Ramos (cell line): ENCODE results near the gene DPP6.

ENCODE experiments used
- in situ Hi-C: fragments of 300-500 bp; cut with MboI; formaldehyde crosslinking; loops from one replicate; pipeline ENCODE4 v1.14.3; 2022; ENCODE audit warnings: low sequenced_read_pairs; ENCODE audit not compliant: unreplicated experiment

Gene DPP6

GRCh38 chr7:154387252-154387651 is 335.1 kb downstream of the DPP6 start:
- in situ Hi-C loops: no loop called here

GRCh38 chr7:154388412-154388811 is 336.2 kb downstream of the DPP6 start:
- in situ Hi-C loops: no loop called here

GRCh38 chr7:154388999-154389398 is 336.8 kb downstream of the DPP6 start:
- in situ Hi-C loops: no loop called here

GRCh38 chr7:154390961-154391360 is 338.8 kb downstream of the DPP6 start:
- in situ Hi-C loops: no loop called here

GRCh38 chr7:154394804-154395203 is 342.6 kb downstream of the DPP6 start:
- in situ Hi-C loops: no loop called here

GRCh38 chr7:154406312-154406711 is 354.1 kb downstream of the DPP6 start:
- in situ Hi-C loops: no loop called here

- in situ Hi-C loops: no loop called here
Observed at GRCh38 chr7:154409703-154410311, 357.6 kb downstream of the DPP6 start.

GRCh38 chr7:154412105-154412504 is 359.9 kb downstream of the DPP6 start:
- in situ Hi-C loops: no loop called here

GRCh38 chr7:154415709-154416399 is 363.7 kb downstream of the DPP6 start:
- in situ Hi-C loops: no loop called here

- in situ Hi-C loops: no loop called here
Observed at GRCh38 chr7:154416714-154417113, 364.5 kb downstream of the DPP6 start.

- in situ Hi-C loops: no loop called here
Observed at GRCh38 chr7:154419344-154419743, 367.1 kb downstream of the DPP6 start.

GRCh38 chr7:154423231-154423630 is 371.0 kb downstream of the DPP6 start:
- in situ Hi-C loops: no loop called here

- in situ Hi-C loops: no loop called here
Observed at GRCh38 chr7:154424350-154424749, 372.2 kb downstream of the DPP6 start.

GRCh38 chr7:154425271-154425670 is 373.1 kb downstream of the DPP6 start:
- in situ Hi-C loops: no loop called here

- in situ Hi-C loops: no loop called here
Observed at GRCh38 chr7:154426778-154427177, 374.6 kb downstream of the DPP6 start.

GRCh38 chr7:154427533-154427932 is 375.3 kb downstream of the DPP6 start:
- in situ Hi-C loops: no loop called here

- in situ Hi-C loops: no loop called here
Observed at GRCh38 chr7:154429666-154430404, 377.6 kb downstream of the DPP6 start.

- in situ Hi-C loops: no loop called here
Observed at GRCh38 chr7:154430640-154431039, 378.4 kb downstream of the DPP6 start.

- in situ Hi-C loops: no loop called here
Observed at GRCh38 chr7:154431045-154431444, 378.8 kb downstream of the DPP6 start.

GRCh38 chr7:154433632-154434598 is 381.7 kb downstream of the DPP6 start:
- in situ Hi-C loops: no loop called here
